DND-41 (cell line): ENCODE measurements around the gene CARD14.

Experiments
- ATAC-seq: fragments of 200-7000 bp; cut with Tn5 transposase; 3 replicates; pipeline ENCODE4 v1.9.1; 2021; ENCODE audit warnings: low read depth; ENCODE audit not compliant: insufficient read depth
- DNase-seq: peaks from one replicate; pipeline ENCODE4 v3.0.0-alpha.2; 2020
- H2AFZ ChIP-seq: 2 replicates; pipeline ENCODE4 v1.6.0; 2012; ENCODE audit warnings: low read depth, low read length
- H3K27ac ChIP-seq: 2 replicates; pipeline ENCODE4 v1.5.1; 2012; ENCODE audit warnings: low read length, inconsistent platforms
- H3K27me3 ChIP-seq: fragments of 200-600 bp; sonication (generic); 2 replicates; pipeline ENCODE4 v1.6.0; 2012; ENCODE audit warnings: low read length, mild to moderate bottlenecking, inconsistent platforms; ENCODE audit not compliant: insufficient read depth, poor library complexity
- H3K36me3 ChIP-seq: 2 replicates; pipeline ENCODE4 v1.5.1; 2012; ENCODE audit warnings: low read length, inconsistent platforms; ENCODE audit not compliant: insufficient read depth
- H3K4me1 ChIP-seq: 2 replicates; pipeline ENCODE4 v1.5.1; 2012; ENCODE audit warnings: mild to moderate bottlenecking, low read length; ENCODE audit not compliant: insufficient read depth
- H3K4me2 ChIP-seq: 2 replicates; pipeline ENCODE4 v1.6.0; 2012; ENCODE audit warnings: mild to moderate bottlenecking, moderate library complexity, low read length, inconsistent platforms; ENCODE audit not compliant: insufficient read depth
- H3K4me3 ChIP-seq, 2 experiments: fragments of 200-600 bp in 1 of 2; shearing (Covaris generic) in 1 of 2; 2 replicates each; pipeline ENCODE4 v1.5.1; 2012 to 2016; ENCODE audit warnings: inconsistent platforms in 2 of 2, low read length in 2 of 2, mild to moderate bottlenecking in 2 of 2, low read depth in 1 of 2, moderate library complexity in 1 of 2
- H3K79me2 ChIP-seq: 2 replicates; pipeline ENCODE4 v1.6.0; 2012; ENCODE audit warnings: low read length, inconsistent platforms; ENCODE audit not compliant: insufficient read depth
- H3K9ac ChIP-seq: 2 replicates; pipeline ENCODE4 v1.6.0; 2012; ENCODE audit warnings: low read depth, mild to moderate bottlenecking, inconsistent platforms, low read length, moderate library complexity
- H3K9me3 ChIP-seq: 2 replicates; pipeline ENCODE4 v1.5.1; 2012; ENCODE audit warnings: low read length, moderate library complexity, mild to moderate bottlenecking, inconsistent platforms; ENCODE audit not compliant: insufficient read depth, severe bottlenecking
- H4K20me1 ChIP-seq: 2 replicates; pipeline ENCODE4 v1.6.0; 2012; ENCODE audit warnings: low read length; ENCODE audit not compliant: insufficient read depth
- EZH2 ChIP-seq: IDR thresholded peaks from 3 replicates; pipeline ENCODE4 v1.6.1; 2012; ENCODE audit warnings: borderline replicate concordance, low read depth, mild to moderate bottlenecking, moderate library complexity, low read length, inconsistent platforms; ENCODE audit not compliant: severe bottlenecking
- TF ChIP-seq, protein P1 (sequence below): IDR thresholded peaks from 2 replicates; pipeline ENCODE4 v1.5.1; 2012; ENCODE audit warnings: borderline replicate concordance, low read length, moderate library complexity, mild to moderate bottlenecking; ENCODE audit not compliant: poor library complexity, severe bottlenecking; ENCODE audit errors: extremely low read depth

Gene CARD14

DNA sequence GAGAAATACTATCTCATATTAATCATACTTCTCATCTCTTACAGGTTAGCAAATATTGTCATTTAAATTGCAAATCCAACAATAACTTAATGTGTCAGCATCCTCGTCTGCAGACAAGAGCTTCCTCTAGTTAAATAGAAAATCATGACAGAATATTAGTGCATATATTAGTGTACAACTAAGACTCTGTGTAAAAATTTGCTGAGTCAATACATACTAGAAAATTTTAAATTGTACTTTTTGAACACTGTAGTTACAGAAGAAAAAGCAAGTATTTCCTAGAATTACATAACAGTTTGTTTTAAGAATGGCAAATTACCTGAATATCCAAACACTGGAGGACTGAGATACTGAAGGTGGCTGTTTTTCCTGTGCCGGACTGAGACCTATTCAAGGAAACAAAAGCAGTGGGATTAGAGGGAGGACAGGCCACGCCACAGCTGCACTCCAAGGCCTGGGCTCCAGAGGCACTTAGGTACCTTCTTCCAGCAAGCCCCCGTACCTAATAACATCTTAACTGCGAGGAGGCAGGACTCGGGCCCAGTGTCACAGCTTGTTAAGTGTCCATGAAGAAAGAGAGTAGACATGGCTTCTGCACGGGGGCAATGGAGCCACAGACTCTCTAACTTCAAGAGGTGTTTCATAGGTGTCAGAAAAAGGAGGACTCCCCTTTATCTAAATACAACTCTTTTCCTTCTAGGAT is 28.2 kb upstream of the CARD14 start:
- H3K27ac ChIP-seq, result no peak overlapping the region
- no peak overlapping the region for H3K4me3 ChIP-seq
- no peaks in the 10 kb centered on the region for H3K27me3 ChIP-seq
- ATAC-seq, result no peak
- DNase-seq, result no peak
- H3K9ac ChIP-seq, result no peak overlapping the region; the same call in 1 of the 2 replicates
- H3K79me2 ChIP-seq, result peaks cover 51% of the 10 kb centered on the region
- H4K20me1 ChIP-seq, result peaks cover 54% of the 10 kb centered on the region
- H3K36me3 ChIP-seq, result peaks cover 91% of the 10 kb centered on the region
- no peak overlapping the region for H2AFZ ChIP-seq
- H3K4me2 ChIP-seq, result no peak overlapping the region
- no peak for TF ChIP-seq EZH2
- TF ChIP-seq, protein P1, sequence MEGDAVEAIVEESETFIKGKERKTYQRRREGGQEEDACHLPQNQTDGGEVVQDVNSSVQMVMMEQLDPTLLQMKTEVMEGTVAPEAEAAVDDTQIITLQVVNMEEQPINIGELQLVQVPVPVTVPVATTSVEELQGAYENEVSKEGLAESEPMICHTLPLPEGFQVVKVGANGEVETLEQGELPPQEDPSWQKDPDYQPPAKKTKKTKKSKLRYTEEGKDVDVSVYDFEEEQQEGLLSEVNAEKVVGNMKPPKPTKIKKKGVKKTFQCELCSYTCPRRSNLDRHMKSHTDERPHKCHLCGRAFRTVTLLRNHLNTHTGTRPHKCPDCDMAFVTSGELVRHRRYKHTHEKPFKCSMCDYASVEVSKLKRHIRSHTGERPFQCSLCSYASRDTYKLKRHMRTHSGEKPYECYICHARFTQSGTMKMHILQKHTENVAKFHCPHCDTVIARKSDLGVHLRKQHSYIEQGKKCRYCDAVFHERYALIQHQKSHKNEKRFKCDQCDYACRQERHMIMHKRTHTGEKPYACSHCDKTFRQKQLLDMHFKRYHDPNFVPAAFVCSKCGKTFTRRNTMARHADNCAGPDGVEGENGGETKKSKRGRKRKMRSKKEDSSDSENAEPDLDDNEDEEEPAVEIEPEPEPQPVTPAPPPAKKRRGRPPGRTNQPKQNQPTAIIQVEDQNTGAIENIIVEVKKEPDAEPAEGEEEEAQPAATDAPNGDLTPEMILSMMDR, result no peak
- no peaks in the 10 kb centered on the region for H3K9me3 ChIP-seq
- H3K4me1 ChIP-seq, result peaks cover 36% of the 10 kb centered on the region

DNA sequence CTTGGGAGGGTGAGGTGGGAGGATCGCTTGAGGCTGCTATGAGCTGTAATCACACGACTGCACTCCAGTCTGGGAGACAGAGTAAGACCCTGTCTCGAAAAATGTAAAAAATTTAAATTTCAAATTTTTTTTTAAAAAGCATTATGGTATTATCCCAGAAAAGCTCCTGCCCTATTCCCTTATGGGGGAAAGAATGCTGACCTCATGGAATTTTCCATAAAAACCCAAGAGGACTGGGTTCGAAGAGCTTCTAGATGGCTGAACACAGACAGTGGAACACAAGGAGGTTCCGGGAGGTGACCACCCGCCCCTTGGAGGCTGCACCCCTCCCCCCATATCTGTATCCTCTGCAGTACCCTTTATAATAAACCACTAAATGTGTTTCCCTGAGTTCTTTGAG is 26.9 kb upstream of the CARD14 start:
- H3K4me1 ChIP-seq, result peaks cover 37% of the 10 kb centered on the region
- peaks cover 62% of the 10 kb centered on the region for H3K79me2 ChIP-seq
- H3K9ac ChIP-seq, result no peak overlapping the region
- H3K4me3 ChIP-seq, result no peak overlapping the region
- no peak for DNase-seq
- H3K27ac ChIP-seq, result no peak overlapping the region
- no peaks in the 10 kb centered on the region for H3K27me3 ChIP-seq
- no peak for ATAC-seq
- H2AFZ ChIP-seq, result no peak overlapping the region
- H3K4me2 ChIP-seq, result peak overlapping the region; percentile 37; the same call in 1 of the 2 replicates
- H3K36me3 ChIP-seq, result peaks cover 78% of the 10 kb centered on the region
- no peak for TF ChIP-seq EZH2
- TF ChIP-seq, protein P1, result no peak
- no peaks in the 10 kb centered on the region for H3K9me3 ChIP-seq
- H4K20me1 ChIP-seq, result peaks cover 55% of the 10 kb centered on the region

DNA sequence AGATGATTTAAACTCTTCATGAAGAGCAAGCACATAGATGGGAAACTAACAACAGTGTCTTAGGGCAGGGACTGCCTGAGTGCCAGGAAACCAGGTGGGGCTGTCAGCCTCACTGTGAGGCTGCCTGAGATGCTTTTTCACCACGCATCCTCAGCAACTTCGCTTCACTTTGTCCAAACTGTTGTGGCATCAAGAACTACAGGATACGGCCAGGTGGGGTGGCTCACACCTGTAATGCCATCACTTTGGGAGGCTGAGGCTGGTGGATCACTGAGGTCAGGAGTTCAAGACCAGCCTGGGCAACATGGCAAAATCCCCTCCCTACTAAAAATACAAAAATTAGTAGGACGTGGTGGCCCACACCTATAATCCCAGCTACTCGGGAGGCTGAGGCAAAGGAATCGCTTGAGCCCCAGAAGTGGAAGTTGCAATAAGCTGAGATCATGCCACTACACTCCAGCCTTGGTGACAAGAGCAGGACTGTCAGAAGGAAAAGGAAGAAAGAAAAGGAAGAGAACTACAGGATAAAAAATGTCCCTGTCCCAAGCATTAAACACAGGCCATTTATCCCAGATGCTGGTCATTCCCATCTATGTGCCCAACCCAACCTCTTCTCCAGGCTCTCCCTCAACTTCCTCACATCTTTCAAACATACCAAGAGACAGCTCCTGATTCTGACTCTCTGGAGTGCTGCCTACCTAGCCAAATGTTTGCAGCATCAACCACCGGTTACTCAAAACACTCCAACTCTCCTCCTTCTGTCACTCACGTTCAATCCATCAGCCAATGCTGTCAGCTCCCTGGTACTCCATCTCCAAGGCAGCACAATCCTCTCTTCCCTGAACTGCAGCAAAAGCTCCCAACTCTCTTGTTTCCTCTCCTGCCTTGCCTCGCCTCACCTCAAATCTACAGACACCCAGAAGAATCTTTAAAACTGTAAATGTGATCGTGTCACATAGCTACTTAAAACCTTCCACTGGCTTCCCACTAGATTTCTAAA is 24.5 kb upstream of the CARD14 start:
- ATAC-seq (no peak), DNase-seq (no peak)
- H3K27me3 ChIP-seq, result no peaks in the 10 kb centered on the region
- peak overlapping the region; percentile 74 to 91; a peak in 3 of 4 replicates for H3K4me3 ChIP-seq
- H3K79me2 ChIP-seq, result peaks cover 70% of the 10 kb centered on the region
- TF ChIP-seq EZH2, result no peak
- TF ChIP-seq, protein P1, result no peak
- H3K27ac ChIP-seq, result peak overlapping the region; percentile 82
- H2AFZ ChIP-seq, result no peak overlapping the region
- H3K4me1 ChIP-seq, result peaks cover 52% of the 10 kb centered on the region
- peaks cover 48% of the 10 kb centered on the region for H4K20me1 ChIP-seq
- peak overlapping the region; percentile 88 for H3K4me2 ChIP-seq
- no peaks in the 10 kb centered on the region for H3K9me3 ChIP-seq
- peaks cover 54% of the 10 kb centered on the region for H3K36me3 ChIP-seq
- H3K9ac ChIP-seq, result peak overlapping the region; percentile 89
